Vagina (tissue), 2 donors: ENCODE results near the gene AHNAK2.

Experiments
- CTCF ChIP-seq, 3 experiments: fragments of 450-650 bp in 2 of 3; fragments of 200-600 bp in 1 of 3; sonication (generic) in 1 of 3; IDR thresholded peaks; one replicate each; pipeline ENCODE4 v1.5.1; 2017 to 2019; ENCODE audit warnings: antibody characterized with exemption in 3 of 3, mild to moderate bottlenecking in 2 of 3, moderate library complexity in 2 of 3
- POLR2A ChIP-seq, 2 donors: fragments of 450-650 bp; IDR thresholded peaks; one replicate each; pipeline ENCODE4 v1.6.1; 2017; ENCODE audit warnings: antibody characterized with exemption in 2 of 2, mild to moderate bottlenecking in 2 of 2, moderate library complexity in 2 of 2

GRCh38 chr14:105022276-105022670 is 44.1 kb upstream of the AHNAK2 start:
- no peak for TF ChIP-seq CTCF (IDR thresholded peaks at IDR 0.05)
- no peak for TF ChIP-seq POLR2A (IDR thresholded peaks at IDR 0.05)
